HepG2 (cell line): ENCODE results near the gene NSUN2. TPM values are rescaled to one million over a fixed set of nuclear protein-coding genes. Genes with fewer than 3 reads are reported as not detected.

ENCODE experiments used
- ATAC-seq: fragments of 200-7000 bp; cut with Tn5 transposase; 3 replicates; pipeline ENCODE4 v1.9.1; 2020; ENCODE audit warnings: mild to moderate bottlenecking, moderate library complexity
- BruUV-seq: library from RNA; stranded (reverse); fragments of 400-500 nt; replicated peaks from 2 replicates; lab custom pipeline; 2021; lab: Mats Ljungman, UMichigan
- CTCF ChIA-PET: fragments of 300-600 bp; formaldehyde crosslinking; extraction: SDS; loops from one replicate; lab custom pipeline; 2021; ENCODE audit warnings: low total read pairs, inconsistent platforms, low intra/inter-chr PET ratio; lab: Yijun Ruan, JAX
- POLR2A ChIA-PET: fragments of 350-600 bp; sonication (Branson Sonifier 250); formaldehyde crosslinking; loops from one replicate; lab custom pipeline; 2020; ENCODE audit warnings: antibody characterized with exemption, inconsistent platforms; lab: Yijun Ruan, JAX
- DNase-seq: peaks from one replicate; pipeline ENCODE4 v3.0.0-alpha.2; 2015; ENCODE audit warnings: low spot score
- FAIRE-seq: peaks from 3 replicates; lab custom pipeline; 2011; peaks lifted over from hg19 to GRCh38; lab: Jason Lieb, UNC
- H2AFZ ChIP-seq: one replicate; pipeline ENCODE4 v1.6.1; 2011; ENCODE audit warnings: low read length, inconsistent platforms
- H3K27ac ChIP-seq: fragments of 300-600 bp; 3 replicates; pipeline ENCODE4 v1.8.0; 2011; ENCODE audit warnings: mixed run types, mild to moderate bottlenecking, mixed read lengths, low read length, inconsistent platforms; ENCODE audit not compliant: insufficient read depth; ENCODE audit errors: extremely low read length
- H3K27me3 ChIP-seq, 2 experiments: fragments of 200-600 bp in 1 of 2; 2 replicates in 1 of 2; 3 replicates in 1 of 2; pipeline versions ENCODE4 v1.6.0 to v1.8.0; 2011; ENCODE audit warnings: low read length in 2 of 2, mild to moderate bottlenecking in 2 of 2, moderate library complexity in 2 of 2, inconsistent platforms in 1 of 2; ENCODE audit not compliant: insufficient read depth in 2 of 2, control insufficient read depth in 1 of 2
- H3K36me3 ChIP-seq, 2 experiments: fragments of 200-600 bp in 1 of 2; replicated peaks in 1 of 2; 2 replicates in 1 of 2; 3 replicates in 1 of 2; pipeline versions ENCODE4 v1.5.1 to v1.8.0; 2011; ENCODE audit warnings: low read length in 2 of 2, inconsistent platforms in 1 of 2; ENCODE audit not compliant: insufficient read depth in 2 of 2, control insufficient read depth in 1 of 2
- H3K4me1 ChIP-seq: 2 replicates; pipeline ENCODE4 v1.5.1; 2012; ENCODE audit warnings: low read length, inconsistent platforms; ENCODE audit not compliant: insufficient read depth
- H3K4me2 ChIP-seq: 2 replicates; pipeline ENCODE4 v1.6.0; 2011; ENCODE audit warnings: low read depth, low read length, inconsistent platforms
- H3K4me3 ChIP-seq, 3 experiments: fragments of 200-600 bp in 1 of 3; sonication (generic), shearing (Covaris generic) in 1 of 3; replicated peaks in 1 of 3; 2 replicates each; pipeline ENCODE4 v1.5.1; 2011 to 2016; ENCODE audit warnings: low read length in 3 of 3, inconsistent platforms in 2 of 3, low read depth in 2 of 3, mild to moderate bottlenecking in 2 of 3, control low read depth in 1 of 3, mixed read lengths in 1 of 3; ENCODE audit not compliant: insufficient read depth in 1 of 3
- H3K79me2 ChIP-seq: one replicate; pipeline ENCODE4 v1.6.1; 2011; ENCODE audit warnings: low read length, inconsistent platforms; ENCODE audit not compliant: insufficient read depth
- H3K9ac ChIP-seq: 2 replicates; pipeline ENCODE4 v1.6.0; 2011; ENCODE audit warnings: mild to moderate bottlenecking, low read depth, low read length, inconsistent platforms; ENCODE audit not compliant: insufficient read depth
- H3K9me3 ChIP-seq: 2 replicates; pipeline ENCODE4 v1.5.1; 2012; ENCODE audit warnings: mild to moderate bottlenecking, low read length
- H4K20me1 ChIP-seq: 2 replicates; pipeline ENCODE4 v1.6.0; 2011; ENCODE audit warnings: inconsistent platforms, mild to moderate bottlenecking, low read length, moderate library complexity; ENCODE audit not compliant: insufficient read depth
- ZNF224 ChIP-seq: sonication (generic); formaldehyde crosslinking; IDR thresholded peaks from 2 replicates; pipeline ENCODE4 v1.5.0; 2020; ENCODE audit warnings: mild to moderate bottlenecking, missing genetic modification reagents
- ZNF567 ChIP-seq: sonication (generic); formaldehyde crosslinking; IDR thresholded peaks from 2 replicates; pipeline ENCODE4 v1.8.1; 2023; ENCODE audit warnings: mild to moderate bottlenecking, missing genetic modification reagents, borderline replicate concordance
- WGBS: methylation state at CpG from one replicate; pipeline ENCODE4 v1.1.6; 2017; ENCODE audit warnings: low lambda C conversion rate; 5-methylcytosine and 5-hydroxymethylcytosine counted together
- in situ Hi-C: cut with HindIII; loops from 2 replicates; pipeline ENCODE4 v1.10.0; 2017; ENCODE audit warnings: low pct_unique_long_range_greater_than_20kb; ENCODE audit not compliant: extremely low pct_ligation_motif_present
- intact Hi-C: fragments of 100-400 bp; cut with micrococcal nuclease; formaldehyde crosslinking; loops from one replicate; pipeline ENCODE4 v1.10.0; 2022; ENCODE audit not compliant: unreplicated experiment
- polyA plus RNA-seq, 8 experiments: library from polyadenylated mRNA; depleted of rRNA in 3 of 8; stranded (reverse) in 7 of 8; unstranded in 1 of 8; fragments of >200 nt; fragmentation: Illumina TruSeq in 4 of 8; extraction: Trizol in 4 of 8; gene quantifications; 2 replicates each; pipeline versions ENCODE4 v1.2.1 to v1.2.3, GENCODE V29; 2011 to 2016; ENCODE audit warnings: low read depth in 4 of 8, missing spikeins in 1 of 8, mixed read lengths in 1 of 8; ENCODE audit not compliant: insufficient read depth in 1 of 8
- total RNA-seq, 5 experiments: library from RNA; depleted of rRNA; stranded (reverse); fragments of >200 nt; fragmentation: Illumina TruSeq; extraction: Trizol; gene quantifications; 2 replicates each; pipeline ENCODE4 v1.2.3, GENCODE V29; 2016; ENCODE audit warnings: low read depth in 1 of 5

The NSUN2 gene
- total and polyA plus RNA-seq, 2 of the 13 experiments (the other 11 are each of a cell fraction or from before 2014, with no cell fraction given), result 51.7 to 69.1 TPM

DNA sequence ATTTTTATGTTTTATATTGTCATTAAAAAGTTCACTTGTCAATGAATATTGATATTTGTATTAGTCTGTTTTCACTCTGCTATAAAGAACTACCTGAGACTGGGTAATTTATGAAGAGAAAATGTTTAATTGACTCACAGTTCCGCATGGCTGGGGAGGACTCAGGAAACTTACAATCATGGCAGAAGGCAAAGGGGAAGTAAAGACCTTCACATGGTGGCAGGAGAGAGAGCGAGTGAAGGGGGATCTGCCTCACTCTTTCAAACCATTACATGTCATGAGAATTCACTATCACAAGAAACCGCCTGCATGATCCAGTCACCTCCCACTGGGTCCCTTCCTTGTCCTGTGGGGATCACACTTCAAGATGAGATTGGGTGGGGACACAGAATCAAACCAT lies 27.8 kb upstream of the NSUN2 start:
- CTCF ChIA-PET, result no interaction called here
- Histone ChIP-seq H2AFZ (no peak overlapping the region), H3K9ac (no peak overlapping the region), H3K4me2 (no peak overlapping the region), H3K27ac (no peak overlapping the region), H3K79me2 (no peaks in the 10 kb centered on the region), H4K20me1 (no peaks in the 10 kb centered on the region), H3K4me3 (no peak overlapping the region), H3K27me3 (no peaks in the 10 kb centered on the region)
- in situ Hi-C loops, result no loop called here
- no peak for ATAC-seq
- no peak for TF ChIP-seq ZNF224 (CRISPR knock-in tag)
- TF ChIP-seq, all 625 proteins: peak for 0
- BruUV-seq, result no TSS peak
- H3K9me3 ChIP-seq, result no peaks in the 10 kb centered on the region
- POLR2A ChIA-PET, result no interaction called here
- no peaks in the 10 kb centered on the region for H3K4me1 ChIP-seq
- peaks cover 2 to 29% of the 10 kb centered on the region in 2 experiments; a peak in 3 of 5 replicates for H3K36me3 ChIP-seq
- WGBS, result 97% methylated on average over 3 of the region's 3 CpGs
- intact Hi-C loops, result no loop called here
- FAIRE-seq (no peak), DNase-seq (no peak)

DNA sequence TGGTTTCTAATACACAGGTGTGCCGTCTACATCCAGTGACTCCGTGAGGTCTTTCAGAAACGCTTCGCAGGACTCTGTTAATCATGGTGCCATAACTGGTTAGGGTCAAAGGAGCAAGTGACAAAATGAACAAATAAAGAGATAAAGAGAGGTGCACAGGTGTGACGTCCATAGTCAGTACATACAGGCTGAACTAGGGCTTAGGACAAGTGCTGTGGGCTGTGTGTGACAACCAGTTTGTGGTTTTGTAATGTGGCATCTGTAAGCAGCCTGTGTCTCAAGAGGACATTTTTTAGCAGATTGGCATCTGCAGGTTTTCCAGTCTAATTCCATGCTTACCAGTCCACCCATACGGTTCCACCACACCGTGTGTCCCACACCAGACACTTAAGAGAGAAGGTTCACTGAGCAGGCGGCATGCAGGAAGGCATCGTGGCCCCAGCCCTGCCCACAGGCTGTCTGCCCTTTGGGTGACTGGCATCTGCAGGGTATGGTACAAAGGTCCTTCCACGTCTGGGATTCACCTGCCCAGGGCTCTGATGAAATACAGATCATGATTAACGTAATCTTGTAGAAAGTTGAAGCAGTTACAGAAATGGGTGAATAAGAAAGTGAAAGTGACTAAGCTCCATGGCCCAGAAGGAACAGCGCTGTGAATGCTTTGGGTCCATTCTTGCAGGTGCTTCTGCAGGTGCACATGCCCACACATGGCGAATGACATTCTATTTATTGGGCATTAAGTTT lies 27.3 kb upstream of the NSUN2 start:
- no peaks in the 10 kb centered on the region for H3K79me2 ChIP-seq
- TF ChIP-seq ZNF567 (CRISPR knock-in tag), result no peak
- H3K4me3 ChIP-seq, result no peak overlapping the region
- H3K27ac ChIP-seq, result no peak overlapping the region
- H3K9me3 ChIP-seq, result no peaks in the 10 kb centered on the region
- intact Hi-C loops, result no loop called here
- no TSS peak for BruUV-seq
- ChIA-PET CTCF (no interaction called here), POLR2A (no interaction called here)
- H3K36me3 ChIP-seq, result peaks cover 2 to 32% of the 10 kb centered on the region in 2 experiments; a peak in 3 of 5 replicates
- H3K4me1 ChIP-seq, result no peaks in the 10 kb centered on the region
- no peak overlapping the region for H2AFZ ChIP-seq
- no peaks in the 10 kb centered on the region for H4K20me1 ChIP-seq
- no peak overlapping the region for H3K4me2 ChIP-seq
- no peaks in the 10 kb centered on the region for H3K27me3 ChIP-seq
- no peak for FAIRE-seq
- in situ Hi-C loops, result no loop called here
- DNase-seq, result no peak
- no peak for ATAC-seq
- H3K9ac ChIP-seq, result no peak overlapping the region
- 95% methylated on average over 11 of the region's 13 CpGs for whole genome bisulfite sequencing
